HG02840 (cell line): Measurements from ENCODE around the gene SDHAF1.
"Not testable (repeated sequence)": the region's sequence is repeated elsewhere in the genome, so short reads cannot be mapped to it uniquely, and the experiment has no call there.

Experiments
- ATAC-seq: cut with Tn5 transposase; IDR thresholded peaks from one replicate; pipeline ENCODE4 v1.9.1; 2021; ENCODE audit warnings: mild to moderate bottlenecking, moderate library complexity, moderate number of reproducible peaks; ENCODE audit not compliant: unreplicated experiment, low FRiP score

SDHAF1 gene, protein sequence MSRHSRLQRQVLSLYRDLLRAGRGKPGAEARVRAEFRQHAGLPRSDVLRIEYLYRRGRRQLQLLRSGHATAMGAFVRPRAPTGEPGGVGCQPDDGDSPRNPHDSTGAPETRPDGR

DNA sequence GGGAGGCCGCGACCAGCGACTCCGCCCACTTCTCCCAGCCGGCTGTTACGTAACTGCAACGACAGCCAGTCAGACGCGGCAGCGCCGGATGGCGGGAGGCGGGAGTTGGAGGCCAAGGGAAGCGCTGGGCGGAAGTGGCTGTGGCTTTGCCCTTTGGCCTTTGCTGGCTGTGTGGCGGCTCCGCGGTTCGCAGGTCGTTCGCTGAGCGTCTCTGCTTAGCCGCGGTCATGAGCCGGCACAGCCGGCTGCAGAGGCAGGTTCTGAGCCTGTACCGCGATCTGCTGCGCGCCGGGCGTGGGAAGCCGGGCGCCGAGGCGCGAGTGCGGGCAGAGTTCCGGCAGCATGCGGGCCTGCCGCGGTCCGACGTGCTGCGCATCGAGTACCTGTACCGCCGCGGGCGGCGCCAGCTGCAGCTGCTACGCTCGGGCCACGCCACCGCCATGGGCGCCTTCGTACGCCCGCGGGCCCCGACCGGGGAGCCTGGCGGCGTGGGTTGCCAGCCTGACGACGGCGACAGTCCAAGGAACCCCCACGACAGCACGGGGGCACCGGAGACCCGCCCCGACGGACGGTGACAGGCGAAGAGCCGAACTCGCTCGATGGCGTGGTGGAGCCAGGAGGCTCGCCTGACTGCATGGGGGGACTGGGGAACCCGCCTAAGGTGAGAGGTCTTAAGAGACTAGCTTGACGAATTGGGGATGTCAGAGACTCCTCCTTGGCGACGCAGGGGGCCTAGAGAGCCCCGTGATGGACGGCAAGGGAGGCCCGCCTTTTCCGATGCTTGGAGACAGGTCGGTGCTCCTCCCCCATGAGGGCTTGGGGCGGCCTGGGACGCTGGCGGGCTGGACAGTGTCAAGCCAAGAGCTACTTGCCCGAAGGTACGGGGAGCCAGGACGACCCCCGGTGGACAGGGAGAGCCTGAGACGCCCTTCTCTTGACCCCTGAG is at the start of gene SDHAF1:
Gene SDHAF1, plus strand, starts transcription at position 141 of the 946 bp plus-strand sequence. Its CDS starts 87 bp downstream, at position 228.
- ATAC-seq: peak; percentile 76

DNA sequence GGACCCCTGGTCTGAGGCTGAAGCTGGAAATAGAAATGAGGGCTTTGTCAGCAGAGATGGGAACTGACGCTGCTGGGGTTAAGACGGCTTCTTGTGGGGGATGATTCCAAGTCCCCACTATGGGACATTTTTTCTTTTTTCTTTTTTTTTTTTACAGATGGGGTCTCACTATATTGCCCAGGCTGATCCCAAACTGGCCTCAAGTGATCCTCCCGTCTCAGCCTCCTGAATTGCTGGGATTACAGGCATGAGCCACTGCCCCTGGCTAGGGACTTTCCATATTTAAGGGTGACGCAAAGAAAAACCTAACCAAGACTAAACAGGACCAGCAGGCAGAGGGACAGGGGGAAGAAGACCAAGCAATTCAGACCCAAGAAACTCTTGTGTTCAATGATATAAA is 48.8 kb upstream of the SDHAF1 start:
- no peak for ATAC-seq

- no peak for ATAC-seq
Measured at GRCh38 chr19:35949131-35949530, 45.9 kb upstream of the SDHAF1 start.

GRCh38 chr19:35955881-35956634 is 38.9 kb upstream of the SDHAF1 start:
- ATAC-seq: no peak

GRCh38 chr19:35957411-35957810 is 37.6 kb upstream of the SDHAF1 start:
- not testable (repeated sequence) for ATAC-seq

DNA sequence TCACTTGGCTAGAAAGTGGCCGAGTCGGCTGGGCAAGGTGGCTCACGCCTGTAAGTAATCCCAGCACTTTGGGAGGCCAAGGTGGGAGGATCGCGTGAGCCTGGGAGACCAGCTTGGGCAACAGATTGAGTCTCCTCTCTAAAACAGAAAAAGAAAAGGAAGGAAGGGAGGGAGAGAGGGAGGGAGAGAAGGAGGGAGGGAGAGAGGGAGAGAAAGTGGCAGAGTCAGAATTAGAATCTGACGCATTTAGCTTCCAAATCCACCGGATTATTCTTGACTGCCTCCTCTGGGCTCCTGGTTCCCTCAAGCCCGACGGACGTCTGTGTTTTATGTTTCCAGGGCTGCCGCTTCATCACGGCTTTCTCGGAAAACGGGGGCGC is 36.3 kb upstream of the SDHAF1 start:
- ATAC-seq: no peak

- no peak for ATAC-seq
Measured at GRCh38 chr19:35959040-35959967, 35.7 kb upstream of the SDHAF1 start.

- no peak for ATAC-seq
Measured at GRCh38 chr19:35959968-35960320, 35.0 kb upstream of the SDHAF1 start.

DNA sequence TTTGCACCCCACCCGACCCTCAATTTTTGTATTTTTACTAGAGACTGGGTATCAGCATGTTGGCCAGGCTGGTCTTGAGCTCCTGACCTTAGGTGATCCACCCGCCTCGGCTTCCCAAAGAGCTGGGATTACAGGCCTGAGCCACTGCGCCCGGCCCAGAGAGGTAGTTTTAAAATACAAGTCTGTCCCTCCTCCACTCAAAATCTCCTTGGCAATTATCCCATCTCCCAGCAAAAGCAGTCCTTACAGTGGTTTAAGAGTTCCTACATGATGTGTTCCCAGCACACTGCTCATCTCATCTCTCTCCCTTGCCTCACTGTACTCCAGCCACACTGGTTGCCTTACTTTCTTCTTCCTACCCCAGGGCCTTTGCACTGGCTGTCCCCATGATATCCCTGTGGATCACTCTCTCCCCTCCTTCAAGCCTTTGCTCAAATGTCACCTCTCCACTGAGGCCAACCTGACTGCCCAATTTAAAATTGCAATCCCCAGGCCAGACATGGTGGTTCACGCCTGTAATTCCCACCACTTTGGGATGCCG is 34.5 kb upstream of the SDHAF1 start:
- ATAC-seq: no peak

- no peak for ATAC-seq
Measured at GRCh38 chr19:35963514-35963913, 31.5 kb upstream of the SDHAF1 start.

DNA sequence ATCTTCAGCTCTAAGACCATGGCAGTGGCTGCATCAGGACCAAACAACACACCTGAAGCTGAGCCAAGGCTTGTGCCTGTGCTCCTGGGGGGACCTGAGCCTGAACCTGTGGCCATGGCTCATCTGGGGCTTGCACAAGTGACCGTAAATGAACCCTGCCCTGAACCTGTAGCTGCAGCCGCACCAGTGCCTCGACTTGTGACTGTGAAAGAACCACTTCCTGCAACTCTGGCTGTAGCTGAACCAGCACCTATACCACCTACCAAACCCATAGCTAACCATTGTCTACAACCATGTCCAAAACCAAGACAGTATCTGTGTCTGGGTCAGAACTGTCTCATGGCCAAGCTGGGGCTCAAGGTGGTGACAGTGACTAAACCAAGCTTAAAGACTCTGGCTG is 28.2 kb upstream of the SDHAF1 start:
- ATAC-seq: no peak

- no peak for ATAC-seq
Measured at GRCh38 chr19:35973487-35973886, 21.5 kb upstream of the SDHAF1 start.

GRCh38 chr19:35975608-35976214 is 19.3 kb upstream of the SDHAF1 start:
- no peak for ATAC-seq

DNA sequence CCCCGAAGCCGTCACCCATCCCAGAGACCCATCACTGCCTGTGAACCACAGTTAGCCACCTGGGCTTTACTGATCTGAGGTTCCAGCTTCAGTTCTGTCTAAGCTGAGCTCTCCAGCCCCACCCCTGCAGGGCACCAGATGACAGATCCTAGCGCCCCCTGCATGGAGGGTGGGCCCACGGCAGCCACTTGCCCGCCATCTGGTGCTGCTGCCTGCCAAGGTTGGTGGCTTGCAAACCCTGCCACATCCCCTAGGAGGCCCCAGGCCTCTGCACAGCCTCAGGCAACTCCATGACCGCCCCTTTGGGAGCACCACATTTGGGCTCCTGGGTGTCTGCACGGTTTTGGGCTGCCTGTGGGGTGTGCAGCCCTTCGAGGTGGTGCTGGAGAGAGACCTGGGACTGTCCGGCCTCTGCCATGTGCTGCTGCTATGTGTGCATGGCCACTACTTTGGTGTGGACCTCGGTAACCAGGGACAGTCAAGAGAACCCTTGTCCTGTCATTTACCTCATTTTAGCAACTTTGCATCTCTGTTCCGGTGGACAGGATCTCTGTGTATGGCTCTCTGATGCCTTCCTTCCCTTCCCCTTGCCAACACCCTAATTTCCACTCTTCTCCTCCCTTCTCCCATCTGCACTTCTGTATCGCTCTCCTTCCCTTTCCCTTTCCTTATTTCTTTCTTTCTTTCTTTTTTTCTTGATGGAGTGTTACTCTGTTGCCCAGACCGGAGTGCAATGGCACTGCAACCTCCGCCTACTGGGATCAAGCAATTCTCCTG is 17.4 kb upstream of the SDHAF1 start:
- ATAC-seq: no peak

DNA sequence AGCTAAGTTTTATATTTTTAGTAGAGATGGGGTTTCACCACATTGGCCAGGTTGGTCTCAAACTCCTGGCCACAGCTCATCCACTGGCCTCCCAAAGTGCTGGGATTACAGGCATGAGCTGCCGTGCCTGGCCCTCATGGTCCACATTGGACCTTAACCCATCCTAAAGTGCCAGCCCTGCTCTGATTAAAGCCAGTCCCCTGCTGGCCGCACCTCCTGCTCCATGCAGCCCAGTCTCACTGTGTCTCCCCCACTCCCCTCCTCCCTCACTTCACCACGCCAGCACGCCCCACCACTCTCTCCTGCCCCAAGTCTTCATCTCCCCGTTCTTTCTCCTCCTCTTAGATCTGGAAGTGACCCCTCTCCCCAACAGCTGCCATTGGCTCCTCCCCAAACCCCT is 16.7 kb upstream of the SDHAF1 start:
- no peak for ATAC-seq

DNA sequence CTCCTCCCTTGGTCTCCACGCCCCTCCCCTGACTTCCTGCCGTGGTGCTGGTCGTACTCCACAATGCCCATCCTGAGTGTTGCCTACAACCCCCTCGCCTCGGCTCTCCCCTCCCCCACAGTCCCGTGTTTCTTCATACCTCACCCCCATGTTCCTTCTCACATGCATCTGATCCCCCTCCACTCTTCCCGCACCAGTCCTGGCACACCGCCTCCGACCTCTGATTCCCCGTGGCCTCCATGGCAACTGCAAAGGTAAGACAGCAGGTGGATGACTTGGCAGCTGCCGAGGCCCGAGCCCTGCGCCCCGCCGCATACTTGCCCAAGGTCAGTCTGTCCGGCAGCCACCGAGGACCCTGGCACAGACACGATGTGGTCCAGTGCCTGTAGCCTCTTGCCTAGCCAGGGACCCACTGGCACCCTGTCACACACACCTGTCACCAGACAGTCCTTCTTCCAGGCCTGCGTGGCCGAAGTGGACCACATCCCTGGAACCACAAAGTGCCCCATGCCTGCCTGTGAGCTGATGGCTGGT is 16.1 kb upstream of the SDHAF1 start:
- no peak for ATAC-seq

DNA sequence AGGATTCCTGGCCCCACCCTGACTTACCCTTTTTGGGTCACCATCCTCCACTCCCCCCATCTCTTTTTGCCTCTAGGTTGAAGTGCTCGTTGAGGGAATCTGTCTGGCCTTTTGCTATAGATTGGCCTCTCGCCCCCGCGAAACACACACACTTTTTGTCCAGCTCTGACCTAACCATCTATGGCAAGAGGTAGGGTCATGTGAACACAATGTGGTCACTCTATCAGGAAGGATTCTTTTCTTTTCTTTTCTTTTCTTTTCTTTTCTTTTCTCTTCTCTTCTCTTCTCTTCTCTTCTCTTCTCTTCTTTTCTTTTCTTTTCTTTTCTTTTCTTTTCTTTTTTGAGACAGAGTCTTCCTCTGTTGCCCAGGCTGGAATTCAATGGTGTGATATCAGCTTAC is 14.0 kb upstream of the SDHAF1 start:
- ATAC-seq: not testable (repeated sequence)

- ATAC-seq: no peak
Measured at GRCh38 chr19:35983177-35983576, 11.8 kb upstream of the SDHAF1 start.

GRCh38 chr19:35986111-35986510 is 8.9 kb upstream of the SDHAF1 start:
- no peak for ATAC-seq
